ENCODE data around the gene SERGEF. TPM values are rescaled to one million over a fixed set of nuclear protein-coding genes. Genes with fewer than 3 reads are reported as not detected.

Gene SERGEF
- total RNA-seq, 6 experiments from 2014 or later, result 8.4 to 19.5 (median 15.8) TPM

DNA sequence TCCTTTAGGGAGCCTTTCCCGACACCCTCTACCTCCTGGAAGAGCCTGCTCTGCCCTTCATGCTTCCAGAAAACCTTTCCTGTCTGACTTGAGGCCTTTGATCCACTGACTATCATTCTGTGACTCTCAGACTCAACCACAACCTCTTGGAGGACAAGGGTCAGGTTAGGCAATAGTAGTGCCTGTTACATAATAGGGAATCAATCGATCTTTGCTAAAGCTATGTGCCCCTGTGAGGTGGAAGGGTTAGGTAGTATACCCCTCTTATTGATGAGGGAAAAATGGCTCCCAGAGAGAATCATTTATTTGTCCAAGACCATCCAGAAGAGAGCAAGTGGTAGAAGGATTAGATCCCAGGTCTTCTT is 262.1 kb downstream of the SERGEF start:
- 26% methylated on average over 2 of the region's 2 CpGs for WGBS (ENCODE audit: insufficient coverage, low coverage, low lambda C conversion rate, missing lambda C conversion rate)
- intact Hi-C loops (cut with DNase I), result no loop called here
- peak; percentile 69 to 87 (median 83) for ATAC-seq

GRCh38 chr11:17750013-17750800 is 262.6 kb downstream of the SERGEF start:
- H3K36me3 ChIP-seq, result no peaks in the 10 kb centered on the region
- intact Hi-C loops (cut with DNase I), result no loop called here
- TF ChIP-seq, protein P1, sequence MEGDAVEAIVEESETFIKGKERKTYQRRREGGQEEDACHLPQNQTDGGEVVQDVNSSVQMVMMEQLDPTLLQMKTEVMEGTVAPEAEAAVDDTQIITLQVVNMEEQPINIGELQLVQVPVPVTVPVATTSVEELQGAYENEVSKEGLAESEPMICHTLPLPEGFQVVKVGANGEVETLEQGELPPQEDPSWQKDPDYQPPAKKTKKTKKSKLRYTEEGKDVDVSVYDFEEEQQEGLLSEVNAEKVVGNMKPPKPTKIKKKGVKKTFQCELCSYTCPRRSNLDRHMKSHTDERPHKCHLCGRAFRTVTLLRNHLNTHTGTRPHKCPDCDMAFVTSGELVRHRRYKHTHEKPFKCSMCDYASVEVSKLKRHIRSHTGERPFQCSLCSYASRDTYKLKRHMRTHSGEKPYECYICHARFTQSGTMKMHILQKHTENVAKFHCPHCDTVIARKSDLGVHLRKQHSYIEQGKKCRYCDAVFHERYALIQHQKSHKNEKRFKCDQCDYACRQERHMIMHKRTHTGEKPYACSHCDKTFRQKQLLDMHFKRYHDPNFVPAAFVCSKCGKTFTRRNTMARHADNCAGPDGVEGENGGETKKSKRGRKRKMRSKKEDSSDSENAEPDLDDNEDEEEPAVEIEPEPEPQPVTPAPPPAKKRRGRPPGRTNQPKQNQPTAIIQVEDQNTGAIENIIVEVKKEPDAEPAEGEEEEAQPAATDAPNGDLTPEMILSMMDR (IDR thresholded peaks at IDR 0.05), result no peak
- TF ChIP-seq POLR2A (IDR thresholded peaks at IDR 0.05), result no peak
- H3K4me3 ChIP-seq, result no peak overlapping the region
- no peak overlapping the region for H3K27ac ChIP-seq
- ATAC-seq, result peak in 1 of 4 donors; percentile 7
- 48% methylated on average over 5 of the region's 13 CpGs for WGBS (ENCODE audit: insufficient coverage, low coverage, low lambda C conversion rate, missing lambda C conversion rate)
- H3K9me3 ChIP-seq, result no peaks in the 10 kb centered on the region
- no peaks in the 10 kb centered on the region for H3K27me3 ChIP-seq
- DNase-seq, result peak in 1 of 3 donors; percentile 31
- peaks cover 0 to 18% (median 4%) of the 10 kb centered on the region in 4 donors for H3K4me1 ChIP-seq

More for the DNA sequence above, 262.1 kb downstream of the SERGEF start:
- TF ChIP-seq POLR2A (IDR thresholded peaks at IDR 0.05), result no peak
- TF ChIP-seq, protein P1 (IDR thresholded peaks at IDR 0.05), result no peak
- Histone ChIP-seq H3K36me3 (no peaks in the 10 kb centered on the region), H3K27me3 (no peaks in the 10 kb centered on the region), H3K4me3 (no peak overlapping the region), H3K4me1 (peaks cover 0 to 18% (median 4%) of the 10 kb centered on the region in 4 donors), H3K9me3 (no peaks in the 10 kb centered on the region), H3K27ac (no peak overlapping the region)
- no peak for DNase-seq

GRCh38 chr11:17748761-17749721 is 263.8 kb downstream of the SERGEF start:
- Histone ChIP-seq H3K9me3 (no peaks in the 10 kb centered on the region), H3K27me3 (no peaks in the 10 kb centered on the region), H3K27ac (no peak overlapping the region), H3K4me3 (no peak overlapping the region), H3K36me3 (no peaks in the 10 kb centered on the region), H3K4me1 (peaks cover 0 to 18% (median 4%) of the 10 kb centered on the region in 4 donors)
- WGBS (ENCODE audit: insufficient coverage, low coverage, low lambda C conversion rate, missing lambda C conversion rate), result 67% methylated on average over 1 of the region's 19 CpGs
- ATAC-seq (no peak), DNase-seq (peak in 1 of 3 donors; percentile 35)
- TF ChIP-seq, protein P1 (IDR thresholded peaks at IDR 0.05), result no peak
- TF ChIP-seq POLR2A (IDR thresholded peaks at IDR 0.05), result no peak
- intact Hi-C loops (cut with DNase I), result no loop called here

DNA sequence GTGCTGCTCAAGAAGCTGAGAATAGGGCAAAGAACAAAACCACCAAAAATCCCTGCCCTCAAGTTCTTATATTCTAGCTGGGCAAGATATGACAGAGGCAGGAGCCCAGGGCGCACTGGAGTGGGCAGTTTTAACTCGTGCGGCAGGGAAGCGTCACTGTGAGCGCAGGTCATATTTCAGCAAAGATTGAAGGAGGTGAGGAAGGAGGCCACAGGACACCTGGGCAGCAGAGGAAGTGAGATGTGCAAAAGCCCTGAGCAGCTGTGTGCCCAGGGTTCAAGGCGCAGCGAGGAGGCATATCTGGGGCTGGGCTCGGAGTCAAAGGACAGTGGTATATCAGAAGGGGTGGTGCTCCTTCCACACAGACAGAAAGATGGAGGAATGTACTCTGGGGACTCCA is 264.8 kb downstream of the SERGEF start:
- intact Hi-C loops (cut with DNase I), result no loop called here
- Histone ChIP-seq H3K4me3 (no peak overlapping the region), H3K9me3 (no peaks in the 10 kb centered on the region), H3K36me3 (no peaks in the 10 kb centered on the region), H3K27me3 (no peaks in the 10 kb centered on the region), H3K27ac (no peak overlapping the region), H3K4me1 (peaks cover 0 to 18% (median 4%) of the 10 kb centered on the region in 4 donors)
- ATAC-seq, result no peak
- DNase-seq, result no peak
- 91% methylated on average over 3 of the region's 8 CpGs for WGBS (ENCODE audit: insufficient coverage, low coverage, low lambda C conversion rate, missing lambda C conversion rate)
- TF ChIP-seq POLR2A (IDR thresholded peaks at IDR 0.05), result no peak
- TF ChIP-seq, protein P1 (IDR thresholded peaks at IDR 0.05), result no peak
